Inferior parietal cortex (tissue), 1 donor: ENCODE data around the gene PLA2R1.

Source experiments
- DNase-seq: peaks from one replicate; pipeline ENCODE4 v3.0.0-alpha.2; 2016; ENCODE audit errors: extremely low spot score

Gene PLA2R1

GRCh38 chr2:159933727-159934049, 128.7 kb downstream of the PLA2R1 start:
- no peak for DNase-seq

GRCh38 chr2:159933040-159933726, 129.2 kb downstream of the PLA2R1 start:
- DNase-seq, result no peak

GRCh38 chr2:159926695-159927094, 135.7 kb downstream of the PLA2R1 start:
- DNase-seq, result no peak

GRCh38 chr2:159925975-159926374, 136.4 kb downstream of the PLA2R1 start:
- DNase-seq, result no peak

GRCh38 chr2:159922563-159922962, 139.9 kb downstream of the PLA2R1 start:
- no peak for DNase-seq

GRCh38 chr2:159921752-159922404, 140.5 kb downstream of the PLA2R1 start:
- DNase-seq, result no peak

- DNase-seq, result no peak
Measured at GRCh38 chr2:159916511-159916910, 145.9 kb downstream of the PLA2R1 start.

- no peak for DNase-seq
Measured at GRCh38 chr2:159913900-159914299, 148.5 kb downstream of the PLA2R1 start.

- DNase-seq, result no peak
Measured at GRCh38 chr2:159912580-159912979, 149.8 kb downstream of the PLA2R1 start.

- DNase-seq, result no peak
Measured at GRCh38 chr2:159910951-159911350, 151.5 kb downstream of the PLA2R1 start.

GRCh38 chr2:159908623-159909022, 153.8 kb downstream of the PLA2R1 start:
- no peak for DNase-seq

- DNase-seq, result no peak
Measured at GRCh38 chr2:159907909-159908308, 154.5 kb downstream of the PLA2R1 start.

GRCh38 chr2:159905926-159906714, 156.3 kb downstream of the PLA2R1 start:
- DNase-seq, result no peak

- DNase-seq, result no peak
Measured at GRCh38 chr2:159904959-159905305, 157.5 kb downstream of the PLA2R1 start.

GRCh38 chr2:159904127-159904958, 158.1 kb downstream of the PLA2R1 start, which contains the start of gene LY75:
LY75 (minus strand) TSS chr2:159904756.
- DNase-seq, result no peak

- no peak for DNase-seq
Measured at GRCh38 chr2:159903443-159904126, 158.8 kb downstream of the PLA2R1 start.

GRCh38 chr2:159902722-159903121, 159.7 kb downstream of the PLA2R1 start:
- DNase-seq, result no peak

- DNase-seq, result no peak
Measured at GRCh38 chr2:159900343-159900742, 162.1 kb downstream of the PLA2R1 start.

GRCh38 chr2:159898441-159898840, 164.0 kb downstream of the PLA2R1 start:
- DNase-seq, result no peak

- DNase-seq, result no peak
Measured at GRCh38 chr2:159897720-159898119, 164.7 kb downstream of the PLA2R1 start.

GRCh38 chr2:159897081-159897480, 165.3 kb downstream of the PLA2R1 start:
- DNase-seq, result no peak
